Lower lobe of right lung (tissue), 2 donors: Measurements from ENCODE around the gene HECTD4. TPM values are rescaled to one million over a fixed set of nuclear protein-coding genes. Genes with fewer than 3 reads are reported as not detected.

ENCODE experiments used
- ATAC-seq, 2 donors: fragments of 200-7000 bp; cut with Tn5 transposase; one replicate each; pipeline ENCODE4 v1.9.1; 2020 to 2022; ENCODE audit warnings: mild to moderate bottlenecking in 2 of 2, moderate library complexity in 2 of 2
- DNase-seq: peaks from one replicate; pipeline ENCODE4 v3.0.0-alpha.2; 2020
- H3K27ac ChIP-seq: fragments of 200-600 bp; one replicate; pipeline ENCODE4 v1.8.0; 2022
- H3K27me3 ChIP-seq: fragments of 200-600 bp; one replicate; pipeline ENCODE4 v1.8.0; 2022; ENCODE audit warnings: low read depth
- H3K36me3 ChIP-seq: fragments of 200-600 bp; one replicate; pipeline ENCODE4 v1.8.0; 2022; ENCODE audit warnings: mild to moderate bottlenecking
- H3K4me1 ChIP-seq: fragments of 200-600 bp; one replicate; pipeline ENCODE4 v1.8.0; 2022
- H3K4me3 ChIP-seq: fragments of 200-600 bp; one replicate; pipeline ENCODE4 v1.8.0; 2022; ENCODE audit warnings: mild to moderate bottlenecking
- H3K9me3 ChIP-seq: fragments of 200-600 bp; one replicate; pipeline ENCODE4 v1.8.0; 2022
- intact Hi-C: fragments of 100-400 bp; cut with DNase I; formaldehyde crosslinking; loops from one replicate; pipeline ENCODE4 v1.11.0; 2022
- total RNA-seq: library from RNA; stranded (reverse); fragmentation: NEBNext Ultra II Directional; extraction: Animal tissue kit (Norgen Biotek cat#: 25700); gene quantifications from one replicate; pipeline ENCODE4 v1.2.1, GENCODE V29; 2021
- TF ChIP-seq, protein P1 (sequence below): fragments of 200-600 bp; IDR thresholded peaks from one replicate; pipeline ENCODE4 v1.8.0; 2022; ENCODE audit warnings: antibody characterized with exemption, mild to moderate bottlenecking
- donor health status: DM: no; HTN: yes; CAD: no; lungs with severe emphysema.

Gene HECTD4
- total RNA-seq, 1 donor from 2014 or later = 54.8 TPM

DNA sequence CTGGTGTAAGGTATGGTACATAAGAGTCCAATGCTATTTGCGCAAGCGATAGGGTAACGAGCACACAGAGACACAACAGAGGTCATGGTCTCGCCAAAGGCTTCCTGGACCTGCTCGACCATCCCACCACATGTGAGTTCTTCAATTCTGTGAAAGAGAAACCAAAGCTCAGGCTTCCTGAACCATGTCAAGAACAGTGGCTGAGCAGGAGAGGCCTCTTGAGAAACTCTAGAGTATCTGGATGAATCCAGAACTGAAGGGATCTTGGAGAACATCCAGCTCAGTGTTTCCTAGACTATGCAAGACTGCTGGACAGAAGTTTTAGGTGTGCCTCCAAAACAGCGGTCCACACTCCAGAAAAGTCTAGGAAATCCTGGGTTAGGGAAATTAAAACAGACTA lies 142.3 kb downstream of the HECTD4 start:
- Histone ChIP-seq H3K27ac (no peak overlapping the region), H3K4me1 (no peaks in the 10 kb centered on the region), H3K4me3 (no peak overlapping the region), H3K36me3 (peaks cover 100% of the 10 kb centered on the region), H3K27me3 (no peaks in the 10 kb centered on the region), H3K9me3 (no peaks in the 10 kb centered on the region)
- intact Hi-C loops = no loop called here
- peak; percentile 69 to 75 for ATAC-seq
- TF ChIP-seq, protein P1, sequence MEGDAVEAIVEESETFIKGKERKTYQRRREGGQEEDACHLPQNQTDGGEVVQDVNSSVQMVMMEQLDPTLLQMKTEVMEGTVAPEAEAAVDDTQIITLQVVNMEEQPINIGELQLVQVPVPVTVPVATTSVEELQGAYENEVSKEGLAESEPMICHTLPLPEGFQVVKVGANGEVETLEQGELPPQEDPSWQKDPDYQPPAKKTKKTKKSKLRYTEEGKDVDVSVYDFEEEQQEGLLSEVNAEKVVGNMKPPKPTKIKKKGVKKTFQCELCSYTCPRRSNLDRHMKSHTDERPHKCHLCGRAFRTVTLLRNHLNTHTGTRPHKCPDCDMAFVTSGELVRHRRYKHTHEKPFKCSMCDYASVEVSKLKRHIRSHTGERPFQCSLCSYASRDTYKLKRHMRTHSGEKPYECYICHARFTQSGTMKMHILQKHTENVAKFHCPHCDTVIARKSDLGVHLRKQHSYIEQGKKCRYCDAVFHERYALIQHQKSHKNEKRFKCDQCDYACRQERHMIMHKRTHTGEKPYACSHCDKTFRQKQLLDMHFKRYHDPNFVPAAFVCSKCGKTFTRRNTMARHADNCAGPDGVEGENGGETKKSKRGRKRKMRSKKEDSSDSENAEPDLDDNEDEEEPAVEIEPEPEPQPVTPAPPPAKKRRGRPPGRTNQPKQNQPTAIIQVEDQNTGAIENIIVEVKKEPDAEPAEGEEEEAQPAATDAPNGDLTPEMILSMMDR = no peak
- DNase-seq = no peak

DNA sequence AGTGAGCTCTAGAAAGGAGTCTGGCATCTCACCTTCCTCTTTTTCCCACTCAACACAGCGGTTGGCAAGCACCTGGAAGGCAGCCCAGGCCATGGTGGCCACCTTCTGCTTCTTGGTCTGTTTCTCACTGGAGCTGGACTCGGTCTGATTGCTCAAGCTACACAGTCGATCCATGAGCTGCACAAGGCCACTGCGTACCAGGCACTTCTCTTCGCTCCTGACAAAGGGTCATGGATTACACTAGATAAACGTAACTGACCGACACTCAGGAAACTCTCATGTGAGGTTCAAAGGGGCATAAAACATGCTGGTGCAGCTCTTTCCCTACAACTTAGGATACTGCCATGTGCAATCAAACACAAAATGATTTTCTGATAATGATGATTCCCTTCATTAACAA lies 143.2 kb downstream of the HECTD4 start:
- ATAC-seq (no peak), DNase-seq (no peak)
- Histone ChIP-seq H3K9me3 (no peaks in the 10 kb centered on the region), H3K36me3 (peaks cover 100% of the 10 kb centered on the region), H3K27me3 (no peaks in the 10 kb centered on the region), H3K27ac (no peak overlapping the region), H3K4me3 (no peak overlapping the region), H3K4me1 (no peaks in the 10 kb centered on the region)
- intact Hi-C loops = no loop called here
- TF ChIP-seq, protein P1 = no peak

DNA sequence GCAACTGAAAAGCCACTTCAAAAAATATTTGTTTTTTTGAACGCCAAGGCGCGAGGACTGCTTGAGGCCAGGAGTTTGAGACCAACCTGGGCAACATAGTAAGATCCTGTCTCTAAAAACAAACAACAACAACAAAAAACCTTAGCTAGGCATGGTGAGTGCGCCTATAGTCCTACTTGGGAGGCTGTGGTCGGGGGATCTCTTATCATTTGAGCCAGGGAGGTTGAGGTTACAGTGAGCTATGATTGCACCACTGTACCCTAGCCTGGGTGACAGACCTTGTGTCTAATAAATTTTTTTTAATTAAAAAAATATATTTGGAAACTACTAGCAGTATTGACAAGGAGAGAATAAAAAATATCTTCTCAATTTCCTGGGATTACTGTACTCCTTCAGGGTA lies 143.8 kb downstream of the HECTD4 start:
- Histone ChIP-seq H3K27ac (no peak overlapping the region), H3K4me3 (no peak overlapping the region), H3K27me3 (no peaks in the 10 kb centered on the region), H3K36me3 (peaks cover 100% of the 10 kb centered on the region), H3K4me1 (no peaks in the 10 kb centered on the region), H3K9me3 (no peaks in the 10 kb centered on the region)
- TF ChIP-seq, protein P1 = no peak
- DNase-seq (no peak), ATAC-seq (no peak)
- intact Hi-C loops = no loop called here

DNA sequence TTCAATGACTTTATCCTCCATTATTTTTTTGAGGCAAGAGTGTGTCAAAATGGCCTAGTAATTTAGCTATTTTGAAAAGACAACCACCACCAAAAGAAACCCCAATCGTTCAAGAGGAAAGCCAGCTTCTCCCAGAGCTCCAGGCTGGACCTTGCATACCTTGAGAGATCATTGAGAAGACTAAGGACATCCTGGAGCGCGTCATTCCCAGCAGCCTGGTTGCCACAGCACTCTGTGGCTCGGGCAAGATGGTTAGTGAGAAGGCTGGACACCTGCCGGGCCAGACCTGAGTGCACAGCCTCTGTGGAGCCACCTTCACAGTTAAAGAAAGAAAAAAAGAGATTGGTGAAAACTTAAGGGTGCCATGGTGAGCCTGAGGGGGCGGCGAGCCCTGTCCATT lies 145.4 kb downstream of the HECTD4 start:
- H3K4me3 ChIP-seq = no peak overlapping the region
- no peaks in the 10 kb centered on the region for H3K4me1 ChIP-seq
- ATAC-seq = no peak
- H3K27ac ChIP-seq = no peak overlapping the region
- DNase-seq = no peak
- peaks cover 99% of the 10 kb centered on the region for H3K36me3 ChIP-seq
- H3K27me3 ChIP-seq = no peaks in the 10 kb centered on the region
- H3K9me3 ChIP-seq = no peaks in the 10 kb centered on the region
- TF ChIP-seq, protein P1 = no peak
- intact Hi-C loops = no loop called here

DNA sequence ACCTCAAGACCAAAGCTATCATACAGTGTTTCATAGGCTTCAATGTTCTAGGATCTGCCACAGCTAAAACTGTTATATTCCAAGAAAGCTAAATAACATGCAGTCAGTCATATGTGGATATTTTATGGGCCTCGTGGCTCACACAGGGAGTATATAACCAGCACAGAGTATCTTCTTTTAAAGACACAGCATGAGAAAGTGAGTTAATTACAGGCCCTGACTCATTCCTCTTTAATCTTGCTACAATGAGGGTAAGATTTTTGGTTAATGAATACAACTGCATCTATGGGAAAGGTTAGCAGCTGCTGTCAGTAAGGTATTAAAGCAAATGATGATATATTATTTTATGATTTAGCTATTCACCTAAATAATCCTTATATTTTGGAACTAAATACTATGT lies 145.8 kb downstream of the HECTD4 start:
- DNase-seq (no peak), ATAC-seq (no peak)
- Histone ChIP-seq H3K9me3 (no peaks in the 10 kb centered on the region), H3K4me3 (no peak overlapping the region), H3K27ac (no peak overlapping the region), H3K36me3 (peaks cover 99% of the 10 kb centered on the region), H3K4me1 (no peaks in the 10 kb centered on the region), H3K27me3 (no peaks in the 10 kb centered on the region)
- TF ChIP-seq, protein P1 = no peak
- intact Hi-C loops = no loop called here

DNA sequence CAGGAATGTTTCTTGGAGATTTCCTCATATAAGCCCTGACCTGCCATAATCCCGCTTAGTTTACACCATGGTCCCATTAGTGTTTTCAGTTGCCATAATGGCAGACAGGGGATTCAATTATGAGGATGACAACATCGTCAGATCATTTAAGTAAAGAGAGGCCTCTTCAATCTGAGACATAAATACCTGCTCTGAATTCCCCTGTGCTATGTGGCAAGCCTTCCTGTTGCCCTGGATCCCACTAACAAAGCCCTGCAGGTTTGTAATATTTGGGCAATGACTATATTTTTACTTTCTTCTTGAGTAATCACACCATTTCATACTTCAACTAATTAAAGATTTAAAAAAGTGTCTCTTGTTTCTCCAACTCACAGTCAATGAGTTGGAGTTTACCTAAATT lies 147.9 kb downstream of the HECTD4 start:
- Histone ChIP-seq H3K27me3 (no peaks in the 10 kb centered on the region), H3K36me3 (peaks cover 99% of the 10 kb centered on the region), H3K4me3 (no peak overlapping the region), H3K27ac (no peak overlapping the region), H3K9me3 (no peaks in the 10 kb centered on the region), H3K4me1 (no peaks in the 10 kb centered on the region)
- no peak for DNase-seq
- TF ChIP-seq, protein P1 = no peak
- intact Hi-C loops = no loop called here
- ATAC-seq = no peak
